Femur (tissue), 1 donor: ENCODE results near the gene TMEM88.

Experiments
- DNase-seq: peaks from one replicate; pipeline ENCODE4 v3.0.0-alpha.2; 2017

Gene TMEM88

DNA sequence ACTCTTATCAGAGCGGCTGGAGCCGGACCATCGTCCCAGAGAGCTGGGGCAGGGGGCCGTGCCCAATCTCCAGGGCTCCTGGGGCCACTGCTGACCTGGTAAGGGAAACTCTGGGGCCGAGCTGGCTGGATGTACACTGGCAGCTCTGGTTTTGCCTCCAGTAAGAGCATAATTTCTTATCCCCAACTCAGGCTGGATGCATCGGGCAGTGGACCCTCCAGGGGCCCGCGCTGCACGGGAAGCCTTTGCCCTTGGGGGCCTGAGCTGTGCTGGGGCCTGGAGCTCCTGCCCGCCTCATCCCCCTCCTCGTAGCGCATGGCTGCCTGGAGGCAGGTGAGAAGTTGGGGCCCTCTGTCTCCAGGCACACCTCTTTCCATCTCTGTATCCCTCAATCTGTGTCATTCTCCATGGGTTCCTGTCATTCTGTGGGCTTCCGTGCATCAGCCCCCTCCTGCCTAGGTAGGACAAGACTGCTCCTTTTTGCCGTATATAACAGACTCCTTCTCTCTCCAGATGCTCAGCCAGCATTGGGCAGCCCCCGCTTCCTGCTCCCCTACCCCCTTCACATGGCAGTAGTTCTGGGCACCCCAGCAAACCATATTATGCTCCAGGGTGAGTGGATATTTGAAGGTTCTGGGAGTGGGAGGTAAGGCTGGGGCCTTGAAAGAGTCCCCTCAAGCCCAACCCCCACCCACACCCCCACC, 9.4 kb upstream of the TMEM88 start:
- no peak for DNase-seq

GRCh38 chr17:7846063-7846735, 8.7 kb upstream of the TMEM88 start:
- no peak for DNase-seq

GRCh38 chr17:7846765-7847661, 7.9 kb upstream of the TMEM88 start:
- DNase-seq: peak; percentile 34

DNA sequence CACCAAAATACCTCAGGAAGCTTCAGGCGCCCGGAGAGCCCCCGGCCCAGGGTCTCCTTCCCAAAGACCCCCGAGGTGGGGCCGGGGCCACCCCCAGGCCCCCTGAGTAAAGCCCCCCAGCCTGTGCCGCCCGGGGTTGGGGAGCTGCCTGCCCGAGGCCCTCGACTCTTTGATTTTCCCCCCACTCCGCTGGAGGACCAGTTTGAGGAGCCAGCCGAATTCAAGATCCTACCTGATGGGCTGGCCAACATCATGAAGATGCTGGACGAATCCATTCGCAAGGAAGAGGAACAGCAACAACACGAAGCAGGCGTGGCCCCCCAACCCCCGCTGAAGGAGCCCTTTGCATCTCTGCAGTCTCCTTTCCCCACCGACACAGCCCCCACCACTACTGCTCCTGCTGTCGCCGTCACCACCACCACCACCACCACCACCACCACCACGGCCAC, 6.7 kb upstream of the TMEM88 start:
- DNase-seq: no peak

DNA sequence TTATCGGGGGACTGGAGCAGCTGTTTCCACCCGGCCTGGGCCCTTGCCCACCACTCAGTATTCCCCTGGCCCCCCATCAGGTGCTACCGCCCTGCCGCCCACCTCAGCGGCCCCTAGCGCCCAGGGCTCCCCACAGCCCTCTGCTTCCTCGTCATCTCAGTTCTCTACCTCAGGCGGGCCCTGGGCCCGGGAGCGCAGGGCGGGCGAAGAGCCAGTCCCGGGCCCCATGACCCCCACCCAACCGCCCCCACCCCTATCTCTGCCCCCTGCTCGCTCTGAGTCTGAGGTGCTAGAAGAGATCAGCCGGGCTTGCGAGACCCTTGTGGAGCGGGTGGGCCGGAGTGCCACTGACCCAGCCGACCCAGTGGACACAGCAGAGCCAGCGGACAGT, 6.1 kb upstream of the TMEM88 start:
- no peak for DNase-seq

- DNase-seq: no peak
Measured at GRCh38 chr17:7849130-7849750, 5.6 kb upstream of the TMEM88 start.

GRCh38 chr17:7849751-7850504, 4.9 kb upstream of the TMEM88 start:
- no peak for DNase-seq

DNA sequence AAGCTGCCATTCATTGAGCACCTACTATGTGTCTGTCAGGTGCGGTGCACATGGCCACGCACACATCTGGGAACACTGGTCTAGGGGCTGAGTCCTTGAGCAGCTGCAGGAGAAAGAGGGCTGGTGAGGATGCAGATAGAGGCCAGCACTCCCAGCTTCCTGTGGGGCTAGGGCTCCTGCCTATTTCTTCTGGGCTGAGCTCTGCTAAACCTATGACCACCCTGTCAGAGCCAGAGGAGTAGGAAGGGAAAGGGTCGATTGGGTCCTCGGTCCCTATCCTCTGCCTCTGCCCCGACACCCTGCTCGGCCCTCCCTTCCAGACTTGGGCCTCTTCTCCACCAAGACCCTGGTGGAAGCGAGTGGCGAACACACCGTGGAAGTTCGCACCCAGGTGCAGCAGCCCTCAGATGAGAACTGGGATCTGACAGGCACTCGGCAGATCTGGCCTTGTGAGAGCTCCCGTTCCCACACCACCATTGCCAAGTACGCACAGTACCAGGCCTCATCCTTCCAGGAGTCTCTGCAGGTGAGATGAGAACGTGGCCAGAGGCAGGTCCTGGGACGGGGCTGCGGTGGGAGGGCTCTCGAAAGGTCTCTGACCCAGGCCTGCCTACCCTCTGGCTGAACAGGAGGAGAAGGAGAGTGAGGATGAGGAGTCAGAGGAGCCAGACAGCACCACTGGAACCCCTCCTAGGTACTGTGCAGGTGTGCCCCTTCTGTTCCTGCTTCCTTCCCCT, 4.0 kb upstream of the TMEM88 start:
- peak; percentile 26 for DNase-seq

GRCh38 chr17:7851438-7852261, 3.2 kb upstream of the TMEM88 start:
- DNase-seq: peak; percentile 95

GRCh38 chr17:7852262-7852670, 2.6 kb upstream of the TMEM88 start:
- DNase-seq: peak; percentile 49

DNA sequence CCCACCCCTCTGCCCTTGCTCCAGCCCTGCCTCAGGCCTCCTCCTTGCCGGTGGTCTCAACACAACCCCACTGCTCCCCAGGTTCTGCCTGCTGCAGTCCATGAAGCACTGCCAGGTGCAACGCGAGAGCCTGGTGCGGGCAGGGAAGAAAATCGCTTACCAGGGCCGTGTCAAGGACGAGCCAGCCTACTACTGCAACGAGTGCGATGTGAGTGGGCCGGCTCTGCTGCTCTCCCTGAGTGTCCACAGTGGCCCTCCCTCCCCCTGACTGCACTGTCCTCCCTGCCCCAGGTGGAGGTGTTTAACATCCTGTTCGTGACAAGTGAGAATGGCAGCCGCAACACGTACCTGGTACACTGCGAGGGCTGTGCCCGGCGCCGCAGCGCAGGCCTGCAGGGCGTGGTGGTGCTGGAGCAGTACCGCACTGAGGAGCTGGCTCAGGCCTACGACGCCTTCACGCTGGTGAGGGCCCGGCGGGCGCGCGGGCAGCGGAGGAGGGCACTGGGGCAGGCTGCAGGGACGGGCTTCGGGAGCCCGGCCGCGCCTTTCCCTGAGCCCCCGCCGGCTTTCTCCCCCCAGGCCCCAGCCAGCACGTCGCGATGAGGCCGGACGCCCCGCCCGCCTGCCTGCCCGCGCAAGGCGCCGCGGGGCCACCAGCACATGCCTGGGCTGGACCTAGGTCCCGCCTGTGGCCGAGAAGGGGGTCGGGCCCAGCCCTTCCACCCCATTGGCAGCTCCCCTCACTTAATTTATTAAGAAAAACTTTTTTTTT, 1.8 kb upstream of the TMEM88 start:
- DNase-seq: peak; percentile 28

- DNase-seq: no peak
Measured at GRCh38 chr17:7853691-7854038, 1.2 kb upstream of the TMEM88 start.

- DNase-seq: no peak
Measured at GRCh38 chr17:7854078-7854777, 638 bp upstream of the TMEM88 start.

- DNase-seq: peak; percentile 49
Measured at GRCh38 chr17:7855660-7856010, 769 bp downstream of the TMEM88 start.

GRCh38 chr17:7856011-7856810, 1.3 kb downstream of the TMEM88 start:
- DNase-seq: peak; percentile 83

GRCh38 chr17:7856811-7857712, 2.2 kb downstream of the TMEM88 start, which contains the start of gene NAA38:
NAA38 (minus strand) TSS chr17:7857559; CDS start chr17:7857463, 96 bp downstream.
- DNase-seq: peak; percentile 99
